Activated CD8-positive, alpha-beta T cell treated with anti-CD3 and anti-CD28 coated beads for 36 hours (primary cell): Measurements from ENCODE around the gene CDC34. TPM values are rescaled to one million over a fixed set of nuclear protein-coding genes. Genes with fewer than 3 reads are reported as not detected.

ENCODE experiments used
- ATAC-seq: fragments of 200-7000 bp; cut with Tn5 transposase; one replicate; pipeline ENCODE4 v1.10.0; 2021; ENCODE audit warnings: mild to moderate bottlenecking, moderate library complexity
- CTCF ChIA-PET: fragments of 350-600 bp; sonication (Branson Sonifier 250); formaldehyde crosslinking; loops from one replicate; lab custom pipeline; 2021; ENCODE audit warnings: antibody characterized with exemption; lab: Charles Lee
- POLR2A ChIA-PET: fragments of 350-600 bp; sonication (Branson Sonifier 250); formaldehyde crosslinking; loops from one replicate; lab custom pipeline; 2021; ENCODE audit warnings: antibody characterized with exemption; lab: Charles Lee
- DNase-seq: peaks from one replicate; pipeline ENCODE4 v3.0.0-alpha.2; 2020
- H3K27ac Mint-ChIP-seq: one replicate; pipeline ENCODE4 v1.8.0; 2021; ENCODE audit warnings: mild to moderate bottlenecking, mixed read lengths
- H3K27me3 Mint-ChIP-seq: one replicate; pipeline ENCODE4 v1.8.0; 2021; ENCODE audit warnings: mixed read lengths
- H3K36me3 Mint-ChIP-seq: one replicate; pipeline ENCODE4 v1.8.0; 2021; ENCODE audit warnings: low read depth, mixed read lengths
- H3K4me1 Mint-ChIP-seq: one replicate; pipeline ENCODE4 v1.8.0; 2021; ENCODE audit warnings: low read depth, mixed read lengths
- H3K4me3 Mint-ChIP-seq: one replicate; pipeline ENCODE4 v1.8.0; 2021; ENCODE audit warnings: mild to moderate bottlenecking, moderate library complexity, mixed read lengths
- H3K9me3 Mint-ChIP-seq: one replicate; pipeline ENCODE4 v1.8.0; 2021; ENCODE audit warnings: mixed read lengths
- intact Hi-C: fragments of 100-400 bp; cut with micrococcal nuclease; formaldehyde crosslinking; loops from one replicate; pipeline ENCODE4 v1.10.0; 2022
- total RNA-seq, 2 experiments: library from RNA; stranded (reverse); gene quantifications; one replicate each; pipeline ENCODE4 v1.2.3, GENCODE V29; 2021
- TF ChIP-seq, protein P1 (sequence below): fragments of 200-600 bp; IDR thresholded peaks from one replicate; pipeline ENCODE4 v1.8.0; 2022; ENCODE audit warnings: antibody characterized with exemption, mild to moderate bottlenecking

Gene CDC34
- total RNA-seq, 2 experiments from 2014 or later: 38.1 to 43.7 TPM

DNA sequence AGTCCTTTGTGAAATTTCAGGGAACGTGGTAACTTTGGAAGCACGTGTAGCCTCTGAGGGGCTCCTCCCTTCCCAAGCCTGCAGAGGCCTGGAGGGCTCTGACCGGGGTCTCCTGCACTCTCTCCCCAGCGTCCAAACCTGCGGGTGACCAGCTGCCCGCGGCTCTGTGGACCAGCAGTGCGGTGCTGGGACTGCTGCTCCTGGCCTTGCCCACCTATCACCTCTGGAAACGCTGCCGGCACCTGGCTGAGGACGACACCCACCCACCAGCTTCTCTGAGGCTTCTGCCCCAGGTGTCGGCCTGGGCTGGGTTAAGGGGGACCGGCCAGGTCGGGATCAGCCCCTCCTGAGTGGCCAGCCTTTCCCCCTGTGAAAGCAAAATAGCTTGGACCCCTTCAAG is 26.9 kb upstream of the CDC34 start:
- Mint-ChIP-seq H3K4me3 (no peak overlapping the region), H3K27me3 (no peaks in the 10 kb centered on the region), H3K4me1 (peaks cover 21% of the 10 kb centered on the region), H3K36me3 (peaks cover 4% of the 10 kb centered on the region), H3K27ac (no peak overlapping the region), H3K9me3 (no peaks in the 10 kb centered on the region)
- ATAC-seq (no peak), DNase-seq (no peak)
- POLR2A ChIA-PET: interaction anchor here (1.5 kb wide), 1 partner anchor 13 kb away, joined by 5 read pairs; no protein-coding TSS in a partner anchor
- CTCF ChIA-PET: interaction anchor here (1.3 kb wide), 1 partner anchor 9 kb away, joined by 7 read pairs; the partner anchor contains the start of gene MADCAM1
- TF ChIP-seq, protein P1, sequence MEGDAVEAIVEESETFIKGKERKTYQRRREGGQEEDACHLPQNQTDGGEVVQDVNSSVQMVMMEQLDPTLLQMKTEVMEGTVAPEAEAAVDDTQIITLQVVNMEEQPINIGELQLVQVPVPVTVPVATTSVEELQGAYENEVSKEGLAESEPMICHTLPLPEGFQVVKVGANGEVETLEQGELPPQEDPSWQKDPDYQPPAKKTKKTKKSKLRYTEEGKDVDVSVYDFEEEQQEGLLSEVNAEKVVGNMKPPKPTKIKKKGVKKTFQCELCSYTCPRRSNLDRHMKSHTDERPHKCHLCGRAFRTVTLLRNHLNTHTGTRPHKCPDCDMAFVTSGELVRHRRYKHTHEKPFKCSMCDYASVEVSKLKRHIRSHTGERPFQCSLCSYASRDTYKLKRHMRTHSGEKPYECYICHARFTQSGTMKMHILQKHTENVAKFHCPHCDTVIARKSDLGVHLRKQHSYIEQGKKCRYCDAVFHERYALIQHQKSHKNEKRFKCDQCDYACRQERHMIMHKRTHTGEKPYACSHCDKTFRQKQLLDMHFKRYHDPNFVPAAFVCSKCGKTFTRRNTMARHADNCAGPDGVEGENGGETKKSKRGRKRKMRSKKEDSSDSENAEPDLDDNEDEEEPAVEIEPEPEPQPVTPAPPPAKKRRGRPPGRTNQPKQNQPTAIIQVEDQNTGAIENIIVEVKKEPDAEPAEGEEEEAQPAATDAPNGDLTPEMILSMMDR: no peak
- intact Hi-C loops: no loop called here

DNA sequence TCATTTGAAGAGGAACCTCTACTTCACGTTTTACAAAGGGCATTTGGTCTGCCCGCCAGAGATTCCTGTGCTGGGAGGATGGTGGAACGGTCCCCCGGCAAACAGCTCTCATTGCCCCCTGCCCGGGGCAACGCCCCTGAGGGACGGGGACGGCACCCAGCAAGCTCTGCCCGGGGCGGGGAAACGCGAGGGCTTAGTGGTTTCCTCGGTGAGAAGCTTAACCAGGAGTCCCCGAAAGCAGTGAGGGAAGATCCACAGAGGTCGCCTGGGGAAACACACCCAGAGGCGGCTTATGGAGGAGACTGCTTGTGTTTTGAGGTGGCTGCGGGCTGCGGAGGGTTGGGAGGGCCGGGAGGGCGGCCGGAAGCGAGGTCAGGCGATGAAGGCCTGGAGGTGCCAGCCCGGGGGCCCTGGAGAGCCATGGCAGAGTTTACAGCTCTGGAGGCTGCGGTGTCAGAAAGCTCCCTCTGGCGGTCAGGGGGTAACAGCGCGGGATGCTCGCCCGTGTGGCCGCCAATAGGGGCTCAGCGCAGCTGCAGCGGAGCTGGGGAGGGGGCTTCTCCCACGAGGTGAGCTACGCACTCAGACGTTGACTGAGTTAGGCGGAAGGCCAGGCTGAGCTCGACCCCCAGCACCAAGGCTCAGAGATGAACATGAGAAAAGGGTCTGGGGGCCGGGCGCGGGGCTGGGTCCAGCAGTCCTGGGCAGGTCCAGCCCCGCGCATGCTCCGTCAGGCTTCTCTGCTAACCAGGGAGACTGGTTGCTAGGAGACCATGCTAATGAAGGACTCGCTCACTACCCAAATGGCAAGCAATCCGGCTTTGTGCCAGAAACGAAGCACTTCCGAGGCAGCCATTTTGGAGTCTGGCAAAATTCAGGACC is 24.9 kb upstream of the CDC34 start:
- no peaks in the 10 kb centered on the region for H3K27me3 Mint-ChIP-seq
- peaks cover 4% of the 10 kb centered on the region for H3K36me3 Mint-ChIP-seq
- ChIA-PET POLR2A (interaction anchor here (0.8 to 1.3 kb wide), 5 partner anchors 9 to 66 kb away, joined by 3 to 10 read pairs (median 5); partner anchors contain the start of genes BSG and MADCAM1), CTCF (interaction anchor here (0.5 to 2.3 kb wide), 21 partner anchors 9 to 240 kb away, joined by 3 to 22 read pairs (median 3); partner anchors contain the start of genes C2CD4C, CDC34, MADCAM1 and SHC2)
- ATAC-seq (peak; percentile 66), DNase-seq (peak; percentile 97)
- no peaks in the 10 kb centered on the region for H3K9me3 Mint-ChIP-seq
- peak overlapping the region; percentile 91 for H3K4me3 Mint-ChIP-seq
- TF ChIP-seq, protein P1: peak; percentile 96
- peak overlapping the region; percentile 99 for H3K27ac Mint-ChIP-seq
- intact Hi-C loops: no loop called here
- H3K4me1 Mint-ChIP-seq: peaks cover 35% of the 10 kb centered on the region

DNA sequence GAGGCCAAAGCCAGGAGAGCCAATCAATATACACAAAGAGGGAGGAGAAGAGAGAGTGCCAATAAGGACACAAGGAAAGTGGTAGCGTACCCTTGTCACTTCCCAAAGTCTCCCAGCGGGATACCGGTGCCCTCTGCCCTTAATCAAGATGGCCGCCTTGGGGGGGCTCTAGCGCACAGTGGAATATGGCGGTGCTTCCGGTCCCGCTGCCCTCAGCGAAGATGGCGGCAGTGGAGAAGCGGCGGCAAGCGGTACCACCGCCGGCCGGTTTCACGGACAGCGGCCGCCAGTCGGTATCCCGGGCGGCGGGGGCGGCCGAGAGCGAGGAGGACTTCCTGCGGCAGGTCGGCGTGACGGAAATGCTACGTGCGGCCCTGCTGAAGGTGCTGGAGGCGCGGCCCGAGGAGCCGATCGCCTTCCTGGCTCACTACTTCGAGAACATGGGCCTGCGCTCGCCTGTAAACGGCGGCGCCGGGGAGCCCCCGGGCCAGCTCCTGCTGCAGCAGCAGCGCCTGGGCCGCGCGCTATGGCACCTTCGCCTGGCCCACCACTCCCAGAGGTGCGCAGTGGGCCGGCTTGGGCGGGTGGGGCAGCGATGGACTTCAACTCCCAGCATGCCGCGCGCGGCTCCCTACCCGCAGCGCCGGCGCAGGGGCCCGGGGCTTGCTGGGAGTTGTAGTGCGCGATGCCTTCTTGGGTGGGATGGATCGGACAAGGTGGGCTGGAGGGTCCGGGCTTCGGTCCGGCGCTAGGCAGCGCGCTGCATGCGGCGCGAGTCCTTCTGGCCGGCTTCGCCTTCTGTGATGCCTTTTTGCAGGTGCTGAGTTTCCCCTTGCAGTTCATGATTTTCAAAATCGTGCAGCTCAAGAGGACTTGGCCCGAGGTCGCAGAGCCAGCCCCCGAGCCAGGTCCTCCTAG is 24.0 kb upstream of the CDC34 start, which contains the start of gene TPGS1:
Gene TPGS1, plus strand, starts transcription at position 212 of the 918 bp plus-strand sequence. Its CDS starts 10 bp downstream, at position 222.
- Mint-ChIP-seq H3K27me3 (no peaks in the 10 kb centered on the region), H3K27ac (peak within 1 kb of the TSS; percentile 99), H3K9me3 (no peaks in the 10 kb centered on the region), H3K4me1 (peaks cover 36% of the 10 kb centered on the region), H3K4me3 (peak within 1 kb of the TSS; percentile 91), H3K36me3 (peaks cover 4% of the 10 kb centered on the region)
- POLR2A ChIA-PET: interaction anchor here (0.8 to 1.3 kb wide), 5 partner anchors 10 to 65 kb away, joined by 3 to 10 read pairs (median 5); partner anchors contain the start of genes BSG and MADCAM1
- CTCF ChIA-PET: interaction anchor here (0.7 to 2.3 kb wide), 11 partner anchors 9 to 164 kb away, joined by 3 to 22 read pairs (median 7); partner anchors contain the start of genes CDC34, MADCAM1 and SHC2
- ATAC-seq (peak; percentile 54), DNase-seq (peak; percentile 90)
- TF ChIP-seq, protein P1: no peak
- intact Hi-C loops: no loop called here

DNA sequence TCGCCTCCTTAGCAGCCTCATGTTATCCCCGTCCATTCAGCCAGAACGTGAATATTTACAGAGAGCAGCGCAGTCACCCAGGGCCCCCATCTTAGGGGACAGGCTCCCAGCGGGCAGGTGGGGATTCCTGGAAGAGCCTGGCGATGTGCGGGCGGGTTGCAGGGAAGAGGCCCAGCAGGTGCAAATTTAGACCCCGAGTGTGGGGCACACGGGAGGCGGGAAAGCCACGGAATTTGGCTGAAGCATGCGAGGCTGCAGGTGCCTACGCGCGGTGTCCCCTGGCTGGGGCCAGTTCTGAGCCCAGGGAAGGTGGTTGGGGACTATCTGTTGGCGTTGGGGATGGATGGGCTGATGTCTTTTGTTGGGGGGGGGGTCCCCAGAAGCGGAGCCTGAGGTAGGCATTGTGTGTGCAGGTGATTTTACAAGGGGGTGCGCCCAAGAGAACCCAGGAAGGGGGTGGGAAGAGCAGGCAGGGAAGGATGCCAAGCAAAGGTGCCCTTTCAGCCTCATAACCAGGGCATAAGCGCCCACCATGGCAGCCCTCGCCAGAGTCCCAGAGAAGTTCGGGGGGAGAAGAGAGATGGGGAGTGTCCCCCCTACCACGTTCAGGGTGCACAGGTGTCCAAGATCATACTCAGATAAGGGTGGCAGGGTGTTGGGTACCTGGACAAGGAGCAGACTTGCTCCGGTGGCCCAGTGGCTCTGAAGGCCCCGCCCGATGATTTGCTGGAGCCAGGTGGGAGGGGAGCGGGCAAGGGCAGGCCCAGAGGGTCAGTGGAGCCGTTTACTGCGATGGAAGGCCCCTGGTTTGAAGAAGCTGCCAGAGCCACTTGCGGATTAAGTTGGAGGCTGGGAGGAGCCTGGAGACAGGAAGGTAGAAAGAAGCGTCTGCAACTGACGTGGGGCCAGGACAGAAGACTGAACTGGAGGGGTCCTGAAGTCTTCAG is 23.1 kb upstream of the CDC34 start:
- peaks cover 30% of the 10 kb centered on the region for H3K4me1 Mint-ChIP-seq
- TF ChIP-seq, protein P1: no peak
- H3K9me3 Mint-ChIP-seq: no peaks in the 10 kb centered on the region
- H3K27me3 Mint-ChIP-seq: no peaks in the 10 kb centered on the region
- peaks cover 4% of the 10 kb centered on the region for H3K36me3 Mint-ChIP-seq
- DNase-seq (no peak), ATAC-seq (no peak)
- ChIA-PET POLR2A (interaction anchor here (3.2 kb wide), 1 partner anchor 24 kb away, joined by 20 read pairs; the partner anchor contains the start of gene CDC34), CTCF (interaction anchor here (2.3 kb wide), 1 partner anchor 24 kb away, joined by 16 read pairs; the partner anchor contains the start of gene CDC34)
- intact Hi-C loops: no loop called here
- peak overlapping the region; percentile 99 for H3K27ac Mint-ChIP-seq
- H3K4me3 Mint-ChIP-seq: peak overlapping the region; percentile 91
